Caco-2 (cell line): Measurements from ENCODE around the gene EFNA2. TPM values are rescaled to one million over a fixed set of nuclear protein-coding genes. Genes with fewer than 3 reads are reported as not detected.
A peak's percentile ranks its signal among the peaks of the same experiment; 100 is the strongest.

ENCODE experiments used
- BruUV-seq: library from RNA; stranded (reverse); fragments of 400-500 nt; replicated peaks from 2 replicates; lab custom pipeline; 2021; lab: Mats Ljungman, UMichigan
- CTCF ChIA-PET: fragments of 300-600 bp; sonication (Branson Sonifier 250); formaldehyde crosslinking; loops from one replicate; lab custom pipeline; 2022; ENCODE audit warnings: antibody characterized with exemption; lab: Charles Lee
- POLR2A ChIA-PET: fragments of 300-600 bp; sonication (Branson Sonifier 250); formaldehyde crosslinking; loops from one replicate; lab custom pipeline; 2022; ENCODE audit warnings: antibody characterized with exemption; lab: Charles Lee
- DNase-seq, 2 experiments: peaks; one replicate each; pipeline versions ENCODE4 v3.0.0 to v3.0.0-alpha.2; 2020 to 2022
- H3K27me3 ChIP-seq: replicated peaks from 2 replicates; pipeline ENCODE4 v1.6.0; 2011; ENCODE audit warnings: low read length; ENCODE audit not compliant: control insufficient read depth, insufficient read depth
- H3K36me3 ChIP-seq: 2 replicates; pipeline ENCODE4 v1.5.1; 2011; ENCODE audit warnings: low read length; ENCODE audit not compliant: control insufficient read depth, insufficient read depth
- H3K4me1 ChIP-seq: fragments of 250-450 bp; sonication (Bioruptor Pico); 2 replicates; pipeline ENCODE4 v1.5.1; 2020; ENCODE audit warnings: mild to moderate bottlenecking
- H3K4me3 ChIP-seq: 2 replicates; pipeline ENCODE4 v1.5.1; 2011; ENCODE audit warnings: low read depth, mild to moderate bottlenecking, control low read depth, low read length
- H3K9me3 ChIP-seq: fragments of 250-450 bp; sonication (Bioruptor Pico); 2 replicates; pipeline ENCODE4 v1.5.1; 2020; ENCODE audit warnings: mild to moderate bottlenecking, moderate library complexity
- H3K27ac Mint-ChIP-seq: one replicate; pipeline ENCODE4 v1.8.0; 2022; ENCODE audit warnings: mixed read lengths; ENCODE audit not compliant: unreplicated experiment
- H3K27me3 Mint-ChIP-seq: one replicate; pipeline ENCODE4 v1.8.0; 2022; ENCODE audit warnings: mixed read lengths; ENCODE audit not compliant: insufficient read depth, unreplicated experiment
- H3K36me3 Mint-ChIP-seq: one replicate; pipeline ENCODE4 v1.8.0; 2022; ENCODE audit warnings: mild to moderate bottlenecking, mixed read lengths; ENCODE audit not compliant: insufficient read depth, unreplicated experiment
- H3K4me1 Mint-ChIP-seq: one replicate; pipeline ENCODE4 v1.8.0; 2022; ENCODE audit warnings: low read depth, mixed read lengths; ENCODE audit not compliant: unreplicated experiment
- H3K4me3 Mint-ChIP-seq: one replicate; pipeline ENCODE4 v1.8.0; 2022; ENCODE audit warnings: mild to moderate bottlenecking, moderate library complexity, mixed read lengths; ENCODE audit not compliant: unreplicated experiment
- H3K9me3 Mint-ChIP-seq: one replicate; pipeline ENCODE4 v1.8.0; 2022; ENCODE audit warnings: mixed read lengths; ENCODE audit not compliant: unreplicated experiment
- intact Hi-C: fragments of 100-400 bp; cut with micrococcal nuclease; formaldehyde crosslinking; loops from one replicate; pipeline ENCODE4 v1.10.0; 2022; ENCODE audit not compliant: unreplicated experiment
- total RNA-seq: library from RNA; stranded (reverse); gene quantifications from 2 replicates; pipeline ENCODE4 v1.2.3, GENCODE V29; 2022
- TF ChIP-seq, protein P1 (sequence below), 2 experiments: fragments of 200-600 bp in 1 of 2; IDR thresholded peaks; 1 replicate in 1 of 2; 2 replicates in 1 of 2; pipeline versions ENCODE4 v1.5.1 to v1.8.0; 2011 to 2022; ENCODE audit warnings: antibody characterized with exemption in 1 of 2, control low read depth in 1 of 2, inconsistent platforms in 1 of 2, low read depth in 1 of 2, low read length in 1 of 2, mild to moderate bottlenecking in 1 of 2, moderate library complexity in 1 of 2; ENCODE audit not compliant: insufficient read depth in 1 of 2, severe bottlenecking in 1 of 2, unreplicated experiment in 1 of 2

Gene EFNA2
- total RNA-seq, 1 experiment from 2014 or later: 18.6 TPM

DNA sequence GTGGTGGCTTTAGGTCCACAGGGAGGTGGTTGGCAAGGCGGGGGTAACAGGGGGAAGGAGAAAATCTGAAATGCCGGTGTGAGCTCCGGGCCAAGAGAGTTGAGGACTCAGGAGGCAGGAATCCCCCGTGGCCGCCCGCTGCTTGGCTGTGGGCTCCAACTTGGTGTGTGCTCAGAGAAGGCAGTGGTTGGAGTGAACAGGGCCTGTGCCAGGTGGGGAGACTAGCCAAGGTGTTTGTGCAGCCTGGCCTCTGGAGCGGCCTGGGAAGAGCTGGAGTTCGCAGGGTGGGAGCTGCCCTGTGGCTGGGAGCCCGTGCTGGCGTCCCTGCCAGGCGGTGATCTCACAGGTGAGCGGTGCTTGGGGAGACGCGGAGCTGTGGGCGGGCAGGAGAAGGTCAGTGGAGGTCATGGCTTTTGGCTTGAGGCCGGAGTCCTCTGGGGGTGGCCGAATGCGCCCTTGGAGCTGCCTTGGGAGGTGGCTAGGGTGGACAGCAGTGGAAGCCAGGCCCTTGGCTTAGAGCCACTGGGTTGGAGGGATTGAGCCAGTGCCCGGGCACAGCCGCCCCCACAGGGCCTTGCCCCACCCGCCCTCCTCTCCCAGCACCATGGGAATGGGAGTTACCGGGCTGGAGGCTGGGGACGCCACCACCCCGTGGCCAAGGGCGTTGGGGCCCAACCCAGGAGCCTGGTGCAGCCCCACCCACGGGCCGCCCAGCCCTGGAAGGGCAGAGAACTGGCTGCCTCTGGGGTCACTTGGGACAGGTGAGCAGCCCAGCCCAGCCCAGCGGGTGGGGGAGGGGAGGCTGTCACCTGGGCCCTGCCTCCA lies 23.7 kb upstream of the EFNA2 start:
- H3K4me1 Mint-ChIP-seq: peaks cover 25% of the 10 kb centered on the region
- POLR2A ChIA-PET: interaction anchor here (1.8 to 3.1 kb wide), 2 partner anchors 7 to 9 kb away, joined by 8 to 62 read pairs; partner anchors contain the start of gene CIRBP
- Histone ChIP-seq H3K27me3 (no peaks in the 10 kb centered on the region), H3K4me3 (peak overlapping the region; percentile 65), H3K9me3 (no peaks in the 10 kb centered on the region), H3K36me3 (no peaks in the 10 kb centered on the region; the same call in 1 of the 2 replicates), H3K4me1 (peaks cover 62% of the 10 kb centered on the region)
- peak in 1 of 2 experiments; percentile 91 for DNase-seq
- TF ChIP-seq, protein P1, sequence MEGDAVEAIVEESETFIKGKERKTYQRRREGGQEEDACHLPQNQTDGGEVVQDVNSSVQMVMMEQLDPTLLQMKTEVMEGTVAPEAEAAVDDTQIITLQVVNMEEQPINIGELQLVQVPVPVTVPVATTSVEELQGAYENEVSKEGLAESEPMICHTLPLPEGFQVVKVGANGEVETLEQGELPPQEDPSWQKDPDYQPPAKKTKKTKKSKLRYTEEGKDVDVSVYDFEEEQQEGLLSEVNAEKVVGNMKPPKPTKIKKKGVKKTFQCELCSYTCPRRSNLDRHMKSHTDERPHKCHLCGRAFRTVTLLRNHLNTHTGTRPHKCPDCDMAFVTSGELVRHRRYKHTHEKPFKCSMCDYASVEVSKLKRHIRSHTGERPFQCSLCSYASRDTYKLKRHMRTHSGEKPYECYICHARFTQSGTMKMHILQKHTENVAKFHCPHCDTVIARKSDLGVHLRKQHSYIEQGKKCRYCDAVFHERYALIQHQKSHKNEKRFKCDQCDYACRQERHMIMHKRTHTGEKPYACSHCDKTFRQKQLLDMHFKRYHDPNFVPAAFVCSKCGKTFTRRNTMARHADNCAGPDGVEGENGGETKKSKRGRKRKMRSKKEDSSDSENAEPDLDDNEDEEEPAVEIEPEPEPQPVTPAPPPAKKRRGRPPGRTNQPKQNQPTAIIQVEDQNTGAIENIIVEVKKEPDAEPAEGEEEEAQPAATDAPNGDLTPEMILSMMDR (IDR thresholded peaks at IDR 0.05; ENCODE audit: insufficient read depth in 1 of 2, low read depth in 1 of 2, low read length in 1 of 2, severe bottlenecking in 1 of 2, unreplicated experiment in 1 of 2): no peak
- peak overlapping the region; percentile 78 for H3K4me3 Mint-ChIP-seq
- peaks cover 86% of the 10 kb centered on the region for H3K36me3 Mint-ChIP-seq
- H3K27ac Mint-ChIP-seq: peak overlapping the region; percentile 98
- no TSS peak for BruUV-seq
- H3K27me3 Mint-ChIP-seq: no peaks in the 10 kb centered on the region
- H3K9me3 Mint-ChIP-seq: no peaks in the 10 kb centered on the region
- intact Hi-C loops: no loop called here
- CTCF ChIA-PET: interaction anchor here (0.6 to 5.2 kb wide), 2 partner anchors 18 to 150 kb away, joined by 4 to 41 read pairs; no protein-coding TSS in a partner anchor

DNA sequence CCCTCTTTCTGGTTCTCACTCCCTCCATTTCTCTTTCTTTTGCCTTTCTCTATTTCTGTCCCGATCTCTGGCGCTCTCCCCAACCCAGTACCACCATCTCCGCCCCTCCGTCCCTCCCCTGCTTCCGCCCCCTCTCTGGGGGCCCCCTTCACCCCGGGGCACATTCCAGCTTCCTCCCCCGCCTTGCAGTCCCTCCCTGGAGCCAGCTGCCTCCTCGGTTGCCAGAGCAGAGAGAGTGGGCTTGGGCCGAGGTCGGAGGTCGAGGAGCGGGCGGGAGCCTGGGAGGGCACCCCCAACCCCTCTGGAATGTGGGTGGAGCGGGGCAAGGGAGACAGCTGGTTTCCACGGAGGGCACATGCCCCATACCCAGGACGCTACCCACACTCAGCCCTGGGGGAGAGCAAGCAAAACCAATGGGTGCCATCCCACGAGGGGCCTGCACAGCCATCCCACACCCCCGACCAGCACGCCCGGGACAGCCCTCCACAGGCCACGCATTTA lies 23.0 kb upstream of the EFNA2 start:
- H3K9me3 Mint-ChIP-seq: no peaks in the 10 kb centered on the region
- Histone ChIP-seq H3K4me3 (no peak overlapping the region), H3K27me3 (no peaks in the 10 kb centered on the region), H3K9me3 (no peaks in the 10 kb centered on the region), H3K4me1 (peaks cover 66% of the 10 kb centered on the region), H3K36me3 (no peaks in the 10 kb centered on the region; the same call in 1 of the 2 replicates)
- ChIA-PET CTCF (interaction anchor here (0.5 to 5.2 kb wide), 3 partner anchors 18 to 198 kb away, joined by 3 to 41 read pairs (median 5); no protein-coding TSS in a partner anchor), POLR2A (interaction anchor here (1.8 kb wide), 1 partner anchor 10 kb away, joined by 8 read pairs; no protein-coding TSS in a partner anchor)
- H3K4me3 Mint-ChIP-seq: peak overlapping the region; percentile 78
- DNase-seq: peak in 1 of 2 experiments; percentile 89
- no peaks in the 10 kb centered on the region for H3K27me3 Mint-ChIP-seq
- peaks cover 80% of the 10 kb centered on the region for H3K36me3 Mint-ChIP-seq
- H3K27ac Mint-ChIP-seq: peak overlapping the region; percentile 98
- intact Hi-C loops: no loop called here
- no TSS peak for BruUV-seq
- TF ChIP-seq, protein P1 (IDR thresholded peaks at IDR 0.05; ENCODE audit: insufficient read depth in 1 of 2, low read depth in 1 of 2, low read length in 1 of 2, severe bottlenecking in 1 of 2, unreplicated experiment in 1 of 2): no peak
- H3K4me1 Mint-ChIP-seq: peaks cover 24% of the 10 kb centered on the region

GRCh38 chr19:1263188-1263587 lies 22.5 kb upstream of the EFNA2 start:
- no TSS peak for BruUV-seq
- H3K4me1 Mint-ChIP-seq: peaks cover 25% of the 10 kb centered on the region
- CTCF ChIA-PET: interaction anchor here (0.5 to 5.2 kb wide), 3 partner anchors 19 to 199 kb away, joined by 3 to 41 read pairs (median 5); no protein-coding TSS in a partner anchor

More at GRCh38 chr19:1263188-1263587, 22.5 kb upstream of the EFNA2 start:
- H3K4me1 ChIP-seq: peaks cover 64% of the 10 kb centered on the region
- Mint-ChIP-seq H3K27ac (peak overlapping the region; percentile 98), H3K4me3 (peak overlapping the region; percentile 78), H3K27me3 (no peaks in the 10 kb centered on the region), H3K9me3 (no peaks in the 10 kb centered on the region), H3K36me3 (peaks cover 75% of the 10 kb centered on the region)
- POLR2A ChIA-PET: no interaction called here
- intact Hi-C loops: no loop called here
- TF ChIP-seq, protein P1 (IDR thresholded peaks at IDR 0.05; ENCODE audit: insufficient read depth in 1 of 2, low read depth in 1 of 2, low read length in 1 of 2, severe bottlenecking in 1 of 2, unreplicated experiment in 1 of 2): no peak
- H3K36me3 ChIP-seq: no peaks in the 10 kb centered on the region
- no peak overlapping the region for H3K4me3 ChIP-seq
- no peaks in the 10 kb centered on the region for H3K9me3 ChIP-seq
- DNase-seq: no peak
- no peaks in the 10 kb centered on the region for H3K27me3 ChIP-seq
